Femur (tissue), 1 donor: ENCODE results near the gene TAOK3.
A peak's percentile ranks its signal among the peaks of the same experiment; 100 is the strongest.

ENCODE experiments used
- DNase-seq: peaks from one replicate; pipeline ENCODE4 v3.0.0-alpha.2; 2017

TAOK3 gene

DNA sequence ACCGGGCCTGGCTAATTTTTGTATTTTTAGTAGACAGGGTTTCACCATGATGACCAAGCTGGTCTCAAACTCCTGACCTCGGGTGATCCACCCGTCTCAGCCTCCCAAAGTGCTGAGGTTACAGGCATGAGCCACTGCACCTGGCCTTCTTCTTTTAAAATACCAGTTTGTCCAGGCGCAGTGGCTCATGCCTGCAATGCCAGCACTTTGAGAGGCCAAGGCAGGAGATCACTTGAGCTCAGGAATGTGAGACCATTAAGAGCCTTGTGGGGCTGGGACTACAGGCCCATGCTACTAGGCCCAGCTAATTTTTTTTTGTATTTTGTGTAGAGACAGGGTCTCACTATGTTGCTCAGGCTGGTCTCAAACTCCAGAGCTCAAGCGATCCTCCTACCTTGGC is 244.8 kb downstream of the TAOK3 start:
- no peak for DNase-seq

DNA sequence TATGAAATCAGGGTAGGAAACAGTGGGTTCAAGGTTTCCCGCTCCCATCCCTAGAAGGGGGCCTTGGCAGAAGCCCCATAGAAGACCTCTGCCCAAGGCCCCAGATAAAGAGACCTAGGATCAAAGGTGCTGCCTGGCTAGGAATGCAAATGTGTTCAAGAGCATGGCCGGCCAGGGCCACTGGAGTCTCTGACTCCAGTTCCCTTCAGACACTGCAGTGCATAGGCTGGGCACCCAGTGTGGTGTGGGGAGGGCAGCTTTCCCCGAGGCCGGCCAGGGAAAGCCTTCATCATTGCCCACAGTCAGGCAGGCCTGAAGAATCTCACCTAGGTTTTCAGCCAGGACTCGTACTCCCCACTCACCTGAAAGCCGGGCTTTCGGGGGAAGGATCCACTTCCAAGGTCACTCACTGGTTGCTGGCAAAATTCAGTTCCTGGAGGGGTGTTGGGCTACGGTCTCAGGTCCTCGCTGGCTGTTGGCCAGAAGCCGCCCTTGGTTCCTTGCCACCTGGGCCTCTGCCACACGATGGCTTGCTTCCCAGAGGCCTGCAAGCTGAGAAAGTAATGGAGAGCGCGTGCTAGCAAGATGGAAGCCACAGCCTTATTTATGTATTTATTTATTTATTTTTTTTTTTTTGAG is 246.5 kb downstream of the TAOK3 start:
- DNase-seq, result no peak

DNA sequence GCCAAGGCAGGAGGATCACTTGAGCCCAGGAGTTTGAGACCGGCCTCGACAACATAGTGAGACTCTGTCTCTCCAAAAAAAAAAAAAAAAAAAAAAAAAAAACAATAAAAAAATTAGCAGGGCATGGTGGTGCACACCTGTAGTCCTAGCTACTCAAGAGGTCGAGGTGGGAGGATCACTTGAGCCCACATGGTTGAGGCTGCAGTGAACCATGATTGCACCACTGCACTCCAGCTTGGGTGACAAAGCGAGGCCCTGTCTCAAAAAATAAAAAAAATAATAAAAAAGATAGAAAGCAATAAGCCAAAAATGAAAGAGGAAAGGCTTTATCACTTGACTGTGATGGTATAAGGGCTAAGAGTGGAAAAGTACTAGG is 247.0 kb downstream of the TAOK3 start:
- no peak for DNase-seq

DNA sequence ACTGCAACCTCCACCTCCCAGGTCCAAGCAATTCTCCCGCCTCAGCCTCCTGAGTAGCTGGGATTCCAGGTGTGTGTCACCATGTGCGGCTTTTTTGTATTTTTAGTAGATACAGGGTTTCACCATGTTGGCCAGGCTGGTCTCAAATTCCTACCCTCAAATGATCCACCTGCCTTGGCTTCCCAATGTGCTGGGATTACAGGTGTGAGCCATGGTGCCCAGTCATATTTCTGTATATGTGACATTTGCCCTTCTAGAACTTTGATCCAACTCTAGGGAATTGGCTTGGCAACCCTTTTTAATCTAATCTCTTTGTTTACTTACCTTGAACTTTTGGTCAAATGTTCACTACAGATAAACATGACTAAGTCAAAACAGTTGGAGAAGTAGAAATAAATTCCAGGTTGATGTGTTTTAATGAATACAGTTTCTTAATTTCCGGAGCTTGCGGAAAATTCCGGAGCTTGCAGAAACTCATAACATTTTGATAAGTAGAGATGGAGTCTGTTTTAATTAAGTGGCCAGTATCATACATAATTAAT is 248.3 kb downstream of the TAOK3 start:
- DNase-seq, result no peak

DNA sequence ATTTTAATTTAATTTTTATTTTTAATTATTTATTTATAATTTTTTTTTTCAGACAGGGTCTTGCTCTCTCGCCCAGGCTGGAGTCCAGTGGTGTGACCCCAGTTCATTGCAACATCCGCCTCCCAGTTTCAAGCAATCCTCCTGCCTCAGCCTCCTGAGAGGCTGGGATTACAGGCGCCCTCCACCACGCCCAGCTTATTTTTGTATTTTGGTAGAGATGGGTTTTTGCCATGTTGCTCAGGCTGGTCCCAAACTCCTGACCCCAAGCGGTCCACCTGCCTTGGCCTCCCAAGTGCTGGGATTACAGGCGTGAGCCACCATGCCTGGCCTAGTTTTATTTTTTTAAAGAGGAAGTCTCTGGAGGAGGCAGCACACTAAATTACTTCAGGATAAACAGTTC is 250.4 kb downstream of the TAOK3 start:
- no peak for DNase-seq

DNA sequence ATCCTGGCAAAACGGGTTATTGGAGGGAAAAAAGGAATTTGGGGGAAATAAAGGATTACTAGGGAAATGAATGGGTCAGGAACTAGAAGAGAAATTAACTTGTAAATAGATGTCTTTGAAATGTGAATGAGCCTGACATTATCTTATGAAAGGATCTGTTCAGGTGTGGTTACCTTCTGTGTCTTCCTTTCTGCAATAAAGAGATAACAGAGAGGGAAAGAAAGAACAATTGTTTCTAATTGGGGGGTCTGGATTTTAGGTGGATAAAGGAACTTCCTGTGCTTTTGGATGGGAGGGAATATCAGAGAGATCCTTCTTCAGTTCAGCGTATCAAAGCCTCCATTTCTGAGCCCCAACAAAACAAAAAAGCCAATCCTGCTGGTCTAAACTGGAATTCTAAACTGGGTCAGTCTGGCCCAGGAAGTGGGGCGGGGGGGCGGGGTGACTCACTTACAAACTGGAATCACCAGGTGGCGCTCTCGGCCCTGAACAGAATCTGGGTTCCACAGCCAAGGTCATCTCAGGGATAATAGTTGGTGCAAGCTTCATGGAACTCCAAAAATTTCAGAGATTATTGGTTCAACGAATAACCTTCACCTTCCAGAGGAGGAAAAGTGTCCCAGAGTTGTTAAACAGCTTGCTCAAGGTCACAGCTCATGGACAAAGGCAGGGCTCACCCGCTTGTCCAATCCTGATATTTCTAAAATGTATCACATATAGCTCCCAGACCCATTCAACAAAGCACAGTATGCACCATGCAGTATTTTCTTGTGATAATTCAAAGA is 251.9 kb downstream of the TAOK3 start:
- peak; percentile 77 for DNase-seq

DNA sequence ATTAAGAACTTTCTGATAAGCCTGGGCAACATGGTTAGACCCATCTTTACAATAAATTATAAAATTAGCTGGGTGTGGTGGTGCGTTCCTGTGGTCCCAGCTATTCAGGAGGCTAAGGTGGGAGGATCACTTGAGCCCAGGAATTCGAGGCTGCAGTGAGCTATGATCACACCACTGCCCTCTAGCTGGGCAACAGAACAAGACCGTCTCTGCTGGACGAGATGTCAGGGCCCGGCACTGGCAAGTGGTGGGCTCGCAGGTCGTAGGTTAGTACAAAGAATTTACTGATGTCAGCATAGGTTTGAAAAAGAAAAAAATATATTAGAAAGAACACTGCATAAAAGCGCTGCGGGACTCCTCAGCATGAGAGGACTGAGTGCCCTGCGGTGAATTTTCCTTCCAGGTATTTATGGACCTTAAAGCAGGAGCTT is 253.2 kb downstream of the TAOK3 start:
- DNase-seq, result no peak

DNA sequence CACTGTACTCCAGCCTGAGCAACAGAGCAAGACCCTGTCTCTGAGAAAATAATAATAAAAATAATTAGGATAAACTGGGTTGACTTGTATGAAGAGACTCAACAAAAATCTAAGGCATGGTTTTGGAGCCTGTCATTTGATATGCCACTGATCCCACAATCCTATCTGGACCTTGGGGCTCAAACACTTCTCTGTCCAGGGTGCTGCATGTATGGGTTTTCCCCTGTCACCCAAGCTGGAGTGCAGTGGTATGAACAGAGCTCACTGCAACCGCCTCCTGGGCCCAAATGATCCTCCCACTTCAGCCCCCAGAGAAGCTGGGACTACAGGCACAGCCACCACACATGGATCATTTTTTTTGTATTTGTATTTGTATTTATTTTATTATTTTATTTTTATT is 263.6 kb downstream of the TAOK3 start:
- DNase-seq, result no peak

DNA sequence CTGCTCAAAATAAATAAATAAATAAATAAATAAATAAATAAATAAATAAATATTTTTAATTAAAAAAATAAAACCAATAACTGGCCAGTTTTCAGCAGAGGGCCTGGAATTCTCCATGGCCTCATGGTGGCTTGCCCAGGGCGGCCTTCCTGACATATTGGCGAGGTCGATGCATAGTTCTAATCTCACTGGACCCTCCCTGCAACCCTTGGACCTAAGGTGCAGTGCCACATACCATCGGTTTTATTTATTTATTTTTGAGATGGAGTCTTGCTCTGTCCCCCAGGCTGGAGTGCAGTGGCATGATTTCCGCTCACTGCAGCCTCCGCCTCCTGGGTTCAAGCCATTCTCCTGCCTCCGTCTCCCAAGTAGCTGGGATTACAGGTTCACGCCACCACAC is 265.0 kb downstream of the TAOK3 start:
- no peak for DNase-seq

DNA sequence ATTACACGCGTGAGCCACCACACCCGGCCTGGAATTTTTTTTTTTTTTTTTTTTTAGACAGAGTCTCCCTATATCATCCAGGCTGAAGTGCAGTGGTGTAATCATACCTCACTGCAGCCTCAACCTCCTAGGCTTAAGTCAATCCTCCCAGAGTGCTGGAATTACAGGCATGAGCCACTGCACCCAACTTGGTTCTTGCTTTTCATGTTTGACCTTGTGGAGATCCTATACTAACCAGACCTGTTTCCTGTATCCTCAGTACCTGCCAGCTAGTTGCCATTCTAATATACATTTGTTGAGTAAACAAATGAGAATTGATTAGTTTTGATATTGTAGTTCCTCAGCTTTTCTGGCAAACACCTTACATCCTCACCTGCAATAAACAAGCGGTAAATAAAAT is 265.7 kb downstream of the TAOK3 start:
- DNase-seq, result no peak

DNA sequence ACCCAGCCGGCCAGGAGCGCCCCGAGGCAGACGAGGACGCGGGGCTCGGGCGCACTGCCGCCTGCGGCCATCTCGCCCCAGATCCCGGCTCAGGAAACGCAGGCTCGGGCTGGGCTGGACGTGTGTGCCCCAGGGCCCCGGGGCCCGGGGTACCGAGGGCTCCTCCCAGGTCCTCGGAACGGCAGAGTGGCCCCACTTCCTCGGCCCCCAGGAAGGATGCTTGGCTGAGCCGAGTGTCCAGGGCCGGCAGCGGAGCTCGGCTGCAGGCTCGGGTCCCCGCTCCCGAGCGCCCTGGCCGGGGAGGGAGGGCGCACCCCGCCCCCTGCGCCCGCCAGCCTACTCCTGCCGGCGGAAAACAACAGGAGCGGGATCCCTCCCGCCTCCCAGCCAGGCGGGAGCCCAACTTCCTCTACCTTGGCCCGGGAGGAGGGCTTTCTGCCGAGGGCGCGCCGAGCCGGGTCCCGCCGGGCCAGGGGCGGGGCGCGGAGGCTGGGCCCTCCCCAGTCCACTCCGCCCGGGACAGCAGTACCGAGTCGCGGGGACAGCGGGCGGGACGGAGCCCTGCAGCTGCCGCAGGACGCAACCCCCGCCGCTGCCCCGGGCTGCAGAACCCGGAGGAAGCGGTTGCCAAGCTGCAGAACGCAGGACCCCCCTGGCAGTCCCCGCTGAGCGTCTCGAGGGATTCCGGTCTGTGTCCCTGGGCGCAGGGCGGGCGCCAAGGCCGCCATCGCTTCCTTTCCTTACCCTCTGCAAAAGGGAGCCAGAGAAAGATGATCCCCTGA is 268.9 kb downstream of the TAOK3 start, which contains the start of gene VSIG10:
VSIG10 (minus strand) TSS at position 411 of the 782 bp plus-strand sequence; CDS start at position 71, 340 bp downstream.
- DNase-seq, result peak; percentile 68

DNA sequence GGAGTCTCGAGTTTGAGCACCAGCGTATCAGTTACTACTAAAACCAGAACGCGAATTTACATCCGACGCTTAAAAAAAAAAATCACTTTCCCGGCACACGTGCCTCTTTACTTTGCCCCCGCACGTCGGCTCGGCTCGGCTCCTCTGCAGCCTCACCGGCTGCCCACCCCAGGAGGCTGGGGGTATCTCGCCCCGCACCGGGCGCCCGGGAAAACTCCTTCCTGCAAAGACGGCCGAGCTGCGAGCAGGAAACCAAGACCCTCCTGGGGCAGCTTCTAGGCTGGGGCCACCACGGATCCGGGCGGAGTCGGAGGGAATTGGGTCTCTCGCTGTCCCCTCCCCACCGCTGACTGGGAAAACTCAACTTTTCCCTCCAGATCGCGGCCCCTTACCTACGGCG is 269.5 kb downstream of the TAOK3 start:
- peak; percentile 39 for DNase-seq

DNA sequence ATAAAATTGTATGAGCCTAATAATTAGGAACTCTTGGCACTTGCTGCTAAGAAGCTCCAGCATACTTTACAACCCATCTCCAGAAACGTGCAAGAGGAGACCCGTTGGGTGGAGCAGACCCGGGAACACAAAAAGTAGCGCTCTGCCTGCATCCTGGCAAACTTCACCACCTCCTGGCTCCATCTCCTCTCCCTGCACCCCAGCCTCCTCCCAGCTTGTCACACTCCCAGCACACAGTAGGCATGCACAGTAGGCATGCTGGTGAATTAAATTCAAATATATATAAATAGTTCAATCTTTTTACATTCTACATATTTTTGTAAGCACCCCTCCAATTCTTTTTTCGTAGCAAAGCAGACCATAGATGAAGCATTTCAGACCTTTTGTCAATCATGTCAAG is 270.1 kb downstream of the TAOK3 start:
- DNase-seq, result no peak

DNA sequence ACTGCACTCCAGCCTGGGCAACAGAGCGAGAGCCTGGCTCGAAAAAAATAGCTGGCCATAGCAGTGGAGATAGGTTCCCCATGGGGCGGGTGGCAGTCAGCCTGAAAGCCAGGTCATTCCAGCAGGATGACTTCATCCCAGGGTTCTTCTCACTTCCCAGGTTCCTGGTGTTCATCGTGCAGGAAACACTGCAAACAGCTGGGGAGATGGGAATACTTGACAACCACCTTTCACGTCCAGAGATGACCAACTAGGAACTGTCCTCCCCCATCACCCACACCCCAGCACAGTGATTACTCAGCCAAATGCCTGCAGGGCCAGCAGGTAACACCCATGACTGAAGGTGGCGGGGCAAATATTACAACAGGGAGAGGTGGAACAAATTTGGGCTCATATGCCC is 270.6 kb downstream of the TAOK3 start:
- no peak for DNase-seq

DNA sequence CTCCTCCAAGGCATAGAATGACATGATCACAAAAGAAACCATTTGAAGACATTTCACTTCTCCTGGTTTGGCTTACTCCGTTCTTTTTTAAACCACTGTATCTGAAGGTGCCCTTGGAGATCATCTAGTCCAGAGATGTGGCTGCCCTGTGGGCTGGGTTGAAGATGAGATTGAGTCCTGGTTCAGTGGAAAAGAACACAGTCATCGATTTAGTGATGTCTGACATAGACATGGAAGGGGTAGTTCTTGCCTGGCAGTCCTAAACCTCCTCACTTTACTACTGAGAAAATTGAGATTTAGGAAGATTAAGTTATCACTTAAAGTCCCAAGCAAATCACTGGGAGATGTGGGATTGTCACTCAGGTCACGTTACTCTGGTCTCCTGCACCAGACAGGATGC is 271.7 kb downstream of the TAOK3 start:
- DNase-seq, result no peak
